Mesendoderm (in vitro differentiated cells): ENCODE results near the gene KRT84.

ENCODE experiments used
- DNase-seq: peaks from one replicate; pipeline ENCODE4 v3.0.0; 2013
- H2AK5ac ChIP-seq: 2 replicates; pipeline ENCODE4 v1.6.1; 2013; ENCODE audit warnings: low read length, inconsistent platforms
- H2BK120ac ChIP-seq: 2 replicates; pipeline ENCODE4 v1.6.1; 2013; ENCODE audit warnings: low read depth, mild to moderate bottlenecking, low read length, moderate library complexity, mixed read lengths
- H2BK15ac ChIP-seq: replicated peaks from 2 replicates; pipeline ENCODE4 v1.6.1; 2013; ENCODE audit warnings: low read depth, mild to moderate bottlenecking, moderate library complexity
- H2BK5ac ChIP-seq: 2 replicates; pipeline ENCODE4 v1.6.1; 2013; ENCODE audit warnings: low read length, inconsistent platforms
- H3K18ac ChIP-seq: 2 replicates; pipeline ENCODE4 v1.6.1; 2013; ENCODE audit warnings: mild to moderate bottlenecking, low read length, mixed read lengths
- H3K23ac ChIP-seq: one replicate; pipeline ENCODE4 v1.6.1; 2013; ENCODE audit warnings: low read length
- H3K27ac ChIP-seq: 2 replicates; pipeline ENCODE4 v1.5.1; 2013; ENCODE audit warnings: low read depth, mild to moderate bottlenecking, inconsistent platforms, low read length, moderate library complexity
- H3K27me3 ChIP-seq: 2 replicates; pipeline ENCODE4 v1.6.1; 2013; ENCODE audit warnings: low read length, control low read depth, mild to moderate bottlenecking, inconsistent platforms; ENCODE audit not compliant: insufficient read depth, poor library complexity
- H3K36me3 ChIP-seq: 2 replicates; pipeline ENCODE4 v1.6.1; 2013; ENCODE audit warnings: low read length, inconsistent platforms; ENCODE audit not compliant: control insufficient read depth, insufficient read depth
- H3K4ac ChIP-seq: one replicate; pipeline ENCODE4 v1.6.1; 2013; ENCODE audit warnings: low read depth, mild to moderate bottlenecking, low read length, moderate library complexity
- H3K4me1 ChIP-seq: 2 replicates; pipeline ENCODE4 v1.6.1; 2013; ENCODE audit warnings: low read depth, low read length, inconsistent platforms; ENCODE audit not compliant: control insufficient read depth
- H3K4me2 ChIP-seq: 2 replicates; pipeline ENCODE4 v1.6.1; 2013; ENCODE audit warnings: low read length
- H3K4me3 ChIP-seq: 2 replicates; pipeline ENCODE4 v1.5.1; 2013; ENCODE audit warnings: mild to moderate bottlenecking, low read length
- H3K56ac ChIP-seq: one replicate; pipeline ENCODE4 v1.6.1; 2013; ENCODE audit warnings: low read length
- H3K79me1 ChIP-seq: 2 replicates; pipeline ENCODE4 v1.6.1; 2013; ENCODE audit warnings: low read length, inconsistent platforms
- H3K79me2 ChIP-seq: 2 replicates; pipeline ENCODE4 v1.6.1; 2013; ENCODE audit warnings: mild to moderate bottlenecking, low read length; ENCODE audit not compliant: control insufficient read depth, insufficient read depth
- H3K9ac ChIP-seq: 2 replicates; pipeline ENCODE4 v1.6.1; 2013; ENCODE audit warnings: low read length, inconsistent platforms
- H4K5ac ChIP-seq: one replicate; pipeline ENCODE4 v1.6.1; 2013; ENCODE audit warnings: low read length
- H4K8ac ChIP-seq: one replicate; pipeline ENCODE4 v1.6.1; 2013; ENCODE audit warnings: low read depth, mild to moderate bottlenecking, control low read depth, low read length, moderate library complexity
- WGBS: extraction: QIAGEN DNeasy Blood & Tissue Kit; methylation state at CpG from one replicate; pipeline ENCODE4 v1.1.7; 2013; ENCODE audit warnings: low lambda C conversion rate, missing lambda C conversion rate; ENCODE audit not compliant: insufficient coverage; ENCODE audit errors: extremely low coverage; 5-methylcytosine and 5-hydroxymethylcytosine counted together

Gene KRT84

DNA sequence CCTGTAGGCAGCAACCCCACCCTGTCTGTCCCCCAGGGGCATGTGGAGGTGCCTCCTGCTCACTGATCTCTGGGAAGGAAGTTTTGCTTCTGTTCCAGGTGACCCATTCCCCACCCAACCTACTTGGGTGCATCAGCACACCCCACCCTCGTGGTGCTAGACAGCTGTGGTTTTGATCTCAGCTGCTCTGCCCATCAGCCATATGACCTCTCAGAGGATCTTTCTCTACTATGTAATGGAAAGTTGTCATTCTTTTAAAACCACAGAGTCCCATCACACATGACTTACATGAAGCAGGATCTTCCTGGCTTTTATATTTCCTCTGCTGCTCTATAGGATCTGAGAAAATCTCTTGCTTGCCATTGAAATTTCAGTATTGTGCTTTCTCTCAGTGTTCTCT is 34.2 kb upstream of the KRT84 start:
- Histone ChIP-seq H4K5ac (no peak overlapping the region), H3K4me2 (no peak overlapping the region), H3K36me3 (no peaks in the 10 kb centered on the region), H4K8ac (no peak overlapping the region), H3K27me3 (no peaks in the 10 kb centered on the region), H2BK5ac (no peak overlapping the region), H3K56ac (no peak overlapping the region), H3K9ac (no peak overlapping the region), H3K4me1 (no peaks in the 10 kb centered on the region), H2AK5ac (no peak overlapping the region), H3K23ac (no peak overlapping the region), H2BK15ac (no peak overlapping the region), H3K79me1 (no peaks in the 10 kb centered on the region), H3K79me2 (no peaks in the 10 kb centered on the region), H3K4ac (no peak overlapping the region), H3K4me3 (no peak overlapping the region), H3K18ac (no peak overlapping the region), H2BK120ac (no peak overlapping the region), H3K27ac (no peak overlapping the region)
- DNase-seq: no peak
- WGBS: no CpG with 5 or more reads among the region's 1 CpG

- no peak overlapping the region for H3K4me2 ChIP-seq
- no CpG with 5 or more reads among the region's 4 CpGs for WGBS
Measured at GRCh38 chr12:52418576-52419110, 33.2 kb upstream of the KRT84 start.

DNA sequence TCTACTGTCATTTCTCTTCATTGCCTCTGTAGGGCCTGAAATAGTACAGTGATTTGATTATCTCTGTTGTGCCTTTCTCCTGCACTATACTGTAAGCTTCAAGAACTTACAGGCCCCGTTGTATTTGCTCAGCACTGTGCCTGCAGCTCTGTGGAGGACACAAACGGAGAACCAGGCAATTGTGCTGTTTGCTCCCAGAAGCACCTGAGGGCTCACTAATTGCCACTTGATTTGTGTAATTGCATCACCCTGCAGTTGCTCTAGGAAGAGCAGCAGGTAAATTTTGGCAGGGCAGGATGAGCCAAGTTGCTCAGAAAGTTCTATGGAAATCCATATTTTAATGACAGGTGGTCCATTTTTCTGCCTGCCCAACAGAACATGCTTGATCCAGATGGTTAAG is 32.3 kb upstream of the KRT84 start:
- H3K18ac ChIP-seq: no peak overlapping the region
- H4K8ac ChIP-seq: no peak overlapping the region
- H2BK5ac ChIP-seq: no peak overlapping the region
- H3K4me3 ChIP-seq: no peak overlapping the region
- H3K4me2 ChIP-seq: no peak overlapping the region
- WGBS: no CpG with 5 or more reads among the region's 2 CpGs
- no peak overlapping the region for H3K4ac ChIP-seq
- H3K79me2 ChIP-seq: no peaks in the 10 kb centered on the region
- H3K4me1 ChIP-seq: no peaks in the 10 kb centered on the region
- no peak overlapping the region for H2BK15ac ChIP-seq
- H2BK120ac ChIP-seq: no peak overlapping the region
- H4K5ac ChIP-seq: no peak overlapping the region
- H3K36me3 ChIP-seq: no peaks in the 10 kb centered on the region
- no peak overlapping the region for H2AK5ac ChIP-seq
- H3K56ac ChIP-seq: no peak overlapping the region
- no peak overlapping the region for H3K27ac ChIP-seq
- H3K79me1 ChIP-seq: no peaks in the 10 kb centered on the region
- DNase-seq: no peak
- no peak overlapping the region for H3K9ac ChIP-seq
- no peaks in the 10 kb centered on the region for H3K27me3 ChIP-seq
- H3K23ac ChIP-seq: no peak overlapping the region

More at GRCh38 chr12:52418576-52419110, 33.2 kb upstream of the KRT84 start:
- no peak for DNase-seq
- no peak overlapping the region for H4K5ac ChIP-seq
- H3K27me3 ChIP-seq: no peaks in the 10 kb centered on the region
- H3K23ac ChIP-seq: no peak overlapping the region
- H3K4me1 ChIP-seq: no peaks in the 10 kb centered on the region
- H2BK5ac ChIP-seq: no peak overlapping the region
- H2AK5ac ChIP-seq: no peak overlapping the region
- no peak overlapping the region for H2BK15ac ChIP-seq
- H3K4ac ChIP-seq: no peak overlapping the region
- no peak overlapping the region for H3K9ac ChIP-seq
- H3K18ac ChIP-seq: no peak overlapping the region
- no peak overlapping the region for H3K4me3 ChIP-seq
- H3K79me1 ChIP-seq: no peaks in the 10 kb centered on the region
- no peak overlapping the region for H3K56ac ChIP-seq
- H4K8ac ChIP-seq: no peak overlapping the region
- no peaks in the 10 kb centered on the region for H3K36me3 ChIP-seq
- H2BK120ac ChIP-seq: no peak overlapping the region
- no peaks in the 10 kb centered on the region for H3K79me2 ChIP-seq
- no peak overlapping the region for H3K27ac ChIP-seq

DNA sequence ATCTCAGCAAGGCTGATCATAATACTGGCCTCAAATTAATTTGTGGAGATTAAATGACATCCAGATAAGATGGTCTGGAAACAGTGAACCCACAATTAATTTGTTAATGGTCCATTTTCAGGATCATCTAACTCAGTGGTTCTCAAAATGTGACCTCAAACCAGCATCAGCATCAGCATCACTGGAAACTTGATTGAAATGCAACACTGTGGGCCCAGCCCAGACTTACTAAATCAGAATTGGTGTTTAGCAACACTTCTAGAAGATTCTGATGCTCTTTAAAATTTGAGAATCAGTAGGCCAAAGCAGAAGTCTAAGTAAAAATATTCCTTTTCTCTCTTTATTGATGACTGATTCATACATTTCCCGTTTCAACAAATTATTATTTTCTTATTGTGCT is 31.3 kb upstream of the KRT84 start:
- Histone ChIP-seq H3K27me3 (no peaks in the 10 kb centered on the region), H3K27ac (no peak overlapping the region), H2BK120ac (no peak overlapping the region), H4K5ac (no peak overlapping the region), H3K79me1 (no peaks in the 10 kb centered on the region), H3K36me3 (no peaks in the 10 kb centered on the region), H4K8ac (no peak overlapping the region), H2AK5ac (no peak overlapping the region), H3K79me2 (no peaks in the 10 kb centered on the region), H3K23ac (no peak overlapping the region), H3K4ac (no peak overlapping the region), H3K18ac (no peak overlapping the region), H3K4me1 (no peaks in the 10 kb centered on the region), H3K4me3 (no peak overlapping the region), H3K9ac (no peak overlapping the region), H3K56ac (no peak overlapping the region), H2BK15ac (no peak overlapping the region), H3K4me2 (no peak overlapping the region), H2BK5ac (no peak overlapping the region)
- no CpG with 5 or more reads among the region's 1 CpG for WGBS
- DNase-seq: no peak

DNA sequence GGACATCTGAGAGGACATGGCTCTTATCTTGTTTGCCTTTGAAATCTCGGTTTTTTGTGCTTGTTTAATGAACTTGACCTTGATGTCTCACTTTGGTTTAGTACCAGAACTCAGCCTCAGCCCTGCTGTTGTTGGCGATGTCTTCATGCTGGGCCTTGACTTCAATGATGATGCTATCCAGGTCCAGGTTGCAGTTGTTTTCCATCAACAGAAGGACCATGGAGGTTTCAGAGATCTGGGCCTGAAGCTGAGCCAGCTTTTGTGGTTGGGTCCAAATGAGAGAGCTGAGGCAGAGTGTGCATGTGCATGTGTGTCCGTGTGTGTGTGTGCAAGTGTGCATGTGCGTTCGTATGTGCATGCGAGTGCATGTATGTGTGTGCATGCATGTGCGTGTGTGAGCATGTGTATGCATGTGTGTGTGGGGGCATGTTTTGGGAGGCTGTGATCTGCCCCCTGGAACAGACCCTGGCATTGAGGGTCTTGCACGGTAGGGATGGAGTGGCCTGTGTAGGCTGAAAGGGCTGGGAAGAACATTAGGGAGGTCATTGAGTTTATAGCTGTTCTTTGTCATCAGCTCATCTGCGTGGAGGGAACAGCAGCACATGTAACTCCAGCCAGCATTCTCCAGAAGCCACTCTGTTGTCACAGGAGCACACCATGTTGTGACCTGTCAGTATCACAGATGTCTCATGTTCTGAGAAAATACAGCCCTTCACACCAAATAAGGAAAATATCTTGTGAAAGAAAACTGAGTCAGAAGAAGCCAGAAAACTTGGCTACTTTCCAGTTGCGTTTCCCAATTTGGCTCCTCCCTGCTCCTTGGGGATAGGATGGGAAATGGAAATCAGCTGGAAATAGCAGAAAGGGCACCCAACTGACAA is 30.7 kb upstream of the KRT84 start:
- no CpG with 5 or more reads among the region's 10 CpGs for WGBS

More for the DNA sequence above, 30.7 kb upstream of the KRT84 start:
- H3K79me2 ChIP-seq: no peaks in the 10 kb centered on the region
- H3K4me3 ChIP-seq: no peak overlapping the region
- H3K56ac ChIP-seq: no peak overlapping the region
- no peak overlapping the region for H2BK120ac ChIP-seq
- no peak overlapping the region for H4K5ac ChIP-seq
- no peak overlapping the region for H2BK15ac ChIP-seq
- no peak overlapping the region for H3K4ac ChIP-seq
- no peaks in the 10 kb centered on the region for H3K27me3 ChIP-seq
- no peak overlapping the region for H3K18ac ChIP-seq
- no peaks in the 10 kb centered on the region for H3K4me1 ChIP-seq
- no peak overlapping the region for H3K4me2 ChIP-seq
- no peak overlapping the region for H4K8ac ChIP-seq
- no peaks in the 10 kb centered on the region for H3K36me3 ChIP-seq
- H2AK5ac ChIP-seq: no peak overlapping the region
- H3K79me1 ChIP-seq: no peaks in the 10 kb centered on the region
- H3K27ac ChIP-seq: no peak overlapping the region
- H3K23ac ChIP-seq: no peak overlapping the region
- no peak for DNase-seq
- H3K9ac ChIP-seq: no peak overlapping the region
- no peak overlapping the region for H2BK5ac ChIP-seq
